ENCODE results near the gene ZNF766.
"Not testable (repeated sequence)": the region's sequence is repeated elsewhere in the genome, so short reads cannot be mapped to it uniquely, and the experiment has no call there.

Gene ZNF766

DNA sequence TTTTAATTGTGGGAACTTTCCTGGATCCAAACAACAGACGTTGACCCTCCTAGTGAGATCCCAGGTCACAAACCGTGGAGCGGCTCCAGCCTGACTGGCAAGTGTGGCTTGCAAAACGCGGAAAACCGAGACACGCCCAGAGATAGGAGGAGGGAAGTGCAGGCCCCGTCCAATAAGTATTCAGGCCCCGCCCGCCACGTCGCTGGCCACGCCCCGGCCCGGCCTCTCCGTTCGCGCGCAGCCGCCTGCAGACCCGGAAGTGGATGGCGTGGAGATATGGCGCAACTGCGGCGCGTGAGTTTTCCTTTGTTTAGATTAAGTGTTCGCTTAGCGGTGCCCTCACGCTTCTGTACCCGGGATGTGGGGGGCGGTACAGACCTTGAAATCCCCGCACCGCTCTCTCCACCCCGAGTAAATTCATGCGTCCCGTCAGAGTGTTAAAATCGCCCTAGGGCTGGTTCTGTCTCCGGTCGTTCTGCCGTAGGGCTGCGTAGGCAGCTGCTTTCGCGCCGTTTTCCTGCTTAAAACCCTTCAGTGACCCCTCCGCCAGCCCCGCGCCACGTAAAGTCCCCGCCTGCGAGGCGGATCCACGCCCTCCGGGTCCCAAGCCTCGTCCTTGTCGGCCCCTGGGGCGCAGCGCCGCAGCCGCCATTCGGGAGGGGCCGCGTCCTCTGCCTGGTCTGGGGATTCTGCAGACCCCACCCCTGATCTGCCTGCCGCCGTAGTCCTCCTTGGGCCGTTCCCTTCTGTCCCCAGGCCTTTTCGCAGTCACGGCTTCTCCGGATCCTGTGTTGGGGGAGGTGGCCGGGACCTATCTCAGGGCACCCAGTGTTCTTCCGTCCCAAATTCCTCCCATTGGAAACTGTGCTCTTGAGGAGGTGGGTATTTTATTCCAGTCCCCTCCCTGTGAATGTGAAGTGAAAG lies at the start of gene ZNF766:
Gene ZNF766, plus strand, starts transcription at position 250 of the 924 bp plus-strand sequence. Its CDS starts 27 bp downstream, at position 277.
- peak; percentile 96 for DNase-seq

DNA sequence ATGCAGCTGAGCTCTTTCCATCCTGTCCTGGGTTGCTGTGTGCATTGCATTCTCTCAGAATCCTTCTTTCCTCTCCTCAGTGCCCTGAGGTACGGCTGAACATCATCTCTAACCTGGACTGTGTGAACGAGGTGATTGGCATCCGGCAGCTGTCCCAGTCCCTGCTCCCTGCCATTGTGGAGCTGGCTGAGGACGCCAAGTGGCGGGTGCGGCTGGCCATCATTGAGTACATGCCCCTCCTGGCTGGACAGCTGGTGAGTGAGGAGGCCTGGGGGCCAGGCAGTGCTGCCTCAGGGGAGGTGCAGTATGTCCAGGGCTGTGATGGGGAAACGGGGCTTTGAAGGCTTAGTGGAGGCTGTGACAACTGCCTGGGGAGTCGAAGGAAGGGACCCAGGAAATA lies 49.8 kb upstream of the ZNF766 start:
- DNase-seq, result no peak

DNA sequence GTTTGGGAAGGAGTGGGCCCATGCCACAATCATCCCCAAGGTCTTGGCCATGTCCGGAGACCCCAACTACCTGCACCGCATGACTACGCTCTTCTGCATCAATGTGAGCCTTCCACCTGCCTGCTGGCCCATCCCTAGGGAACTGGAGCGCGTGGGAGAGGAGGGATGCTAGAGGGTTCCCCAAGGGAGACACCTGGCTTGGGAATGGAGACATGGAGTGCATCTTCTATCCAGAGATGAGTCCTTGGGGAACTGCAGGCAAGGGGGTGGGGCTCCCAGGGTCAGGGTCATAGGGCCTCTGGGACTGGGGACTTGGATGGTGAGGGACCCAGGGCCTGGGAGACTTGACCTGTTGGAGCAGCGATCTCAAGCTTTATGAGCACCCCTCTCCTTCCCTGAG lies 48.4 kb upstream of the ZNF766 start:
- no peak for DNase-seq

DNA sequence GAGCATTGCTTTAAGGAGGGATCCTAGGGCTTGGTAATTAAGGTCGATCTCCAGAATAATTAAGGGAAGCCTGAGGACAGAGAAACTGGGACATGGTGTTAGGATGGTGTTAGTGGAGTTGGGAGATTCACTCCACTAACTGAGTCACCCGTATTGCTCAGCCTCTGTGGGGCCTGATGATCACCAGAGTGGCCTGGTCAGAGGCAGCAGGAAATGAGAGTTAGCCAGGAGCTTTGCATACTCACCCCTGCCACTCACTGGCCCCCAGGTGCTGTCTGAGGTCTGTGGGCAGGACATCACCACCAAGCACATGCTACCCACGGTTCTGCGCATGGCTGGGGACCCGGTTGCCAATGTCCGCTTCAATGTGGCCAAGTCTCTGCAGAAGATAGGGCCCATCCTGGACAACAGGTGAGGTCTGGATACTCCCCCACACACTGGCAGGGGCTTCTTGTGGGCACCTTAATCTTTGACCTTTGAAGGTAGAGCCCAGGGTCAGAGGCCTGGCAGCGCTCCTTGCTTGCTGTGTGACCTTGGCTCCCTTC lies 47.5 kb upstream of the ZNF766 start:
- DNase-seq, result no peak

DNA sequence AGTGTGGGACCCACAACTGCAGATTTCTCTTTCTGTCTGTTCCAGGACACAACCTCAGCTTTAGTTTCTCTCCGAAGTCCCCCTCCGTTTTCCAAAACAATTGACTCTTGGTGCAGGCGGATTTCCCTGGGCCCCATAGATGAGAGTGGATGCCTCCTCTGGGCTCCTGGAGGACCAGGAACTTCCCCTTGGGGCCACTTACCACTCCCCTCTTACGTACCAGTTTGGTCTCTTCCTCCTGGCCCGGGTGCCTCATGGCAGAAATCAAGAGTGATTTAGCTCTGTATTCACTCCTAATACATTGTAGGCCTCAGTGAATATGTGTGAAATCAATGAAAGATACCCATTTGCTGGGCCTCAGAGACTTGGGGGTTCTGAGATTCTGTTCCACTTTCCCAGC lies 45.2 kb upstream of the ZNF766 start:
- no peak for DNase-seq

DNA sequence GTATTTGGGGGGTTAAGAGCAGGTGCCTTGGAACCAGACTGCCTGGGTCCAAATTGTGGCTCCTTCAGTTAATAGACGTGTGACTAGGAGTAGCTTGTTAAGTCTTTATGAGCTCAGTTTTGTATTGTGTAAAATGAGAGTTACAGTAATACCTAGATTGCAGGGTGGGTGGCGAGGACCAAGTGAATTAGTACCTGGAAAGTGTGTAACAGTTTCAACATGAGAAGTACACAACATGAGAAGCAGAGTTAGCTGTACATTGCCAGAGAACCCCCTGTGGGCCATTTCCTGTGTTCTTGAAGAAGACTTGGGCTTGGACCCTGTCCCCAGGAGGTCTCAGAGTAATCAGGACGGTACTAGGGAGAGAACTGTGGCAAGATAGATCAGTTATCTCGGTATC lies 42.7 kb upstream of the ZNF766 start:
- DNase-seq, result no peak

DNA sequence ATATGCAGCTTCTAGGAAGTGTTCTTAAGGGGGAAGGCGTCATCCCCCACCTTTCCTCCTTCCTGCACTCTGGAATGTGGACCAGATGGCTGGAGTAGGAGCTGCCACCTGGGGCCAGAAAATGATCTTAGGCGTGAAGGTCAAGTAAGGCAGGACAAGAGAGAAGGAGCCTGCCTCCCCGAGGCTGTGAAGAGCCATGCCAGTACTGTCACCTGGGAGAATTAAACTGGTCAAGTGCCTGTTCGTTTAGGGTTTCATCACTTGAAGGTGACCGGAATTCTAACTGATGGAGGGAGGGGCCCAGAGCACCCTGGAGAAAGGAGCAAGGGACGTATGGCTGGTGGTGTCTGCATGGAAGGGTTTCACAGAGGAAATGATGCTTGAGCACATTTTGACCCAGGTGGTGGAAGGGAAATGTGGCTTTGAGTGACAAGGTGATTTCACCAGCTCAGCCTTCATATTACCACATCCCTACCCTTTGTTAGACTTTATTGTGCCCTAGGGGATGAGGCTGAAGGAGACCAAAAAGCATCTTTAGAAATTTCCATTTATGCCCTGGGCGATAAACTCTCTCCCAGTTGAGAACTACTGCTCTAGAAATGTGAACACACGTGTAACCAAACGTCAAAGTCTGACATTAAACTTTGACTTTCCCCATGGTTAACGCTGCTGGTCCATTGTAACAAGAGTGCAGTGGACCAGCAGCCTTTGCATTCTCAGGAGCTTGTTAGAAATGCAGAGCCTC lies 42.0 kb upstream of the ZNF766 start:
- DNase-seq, result no peak

DNA sequence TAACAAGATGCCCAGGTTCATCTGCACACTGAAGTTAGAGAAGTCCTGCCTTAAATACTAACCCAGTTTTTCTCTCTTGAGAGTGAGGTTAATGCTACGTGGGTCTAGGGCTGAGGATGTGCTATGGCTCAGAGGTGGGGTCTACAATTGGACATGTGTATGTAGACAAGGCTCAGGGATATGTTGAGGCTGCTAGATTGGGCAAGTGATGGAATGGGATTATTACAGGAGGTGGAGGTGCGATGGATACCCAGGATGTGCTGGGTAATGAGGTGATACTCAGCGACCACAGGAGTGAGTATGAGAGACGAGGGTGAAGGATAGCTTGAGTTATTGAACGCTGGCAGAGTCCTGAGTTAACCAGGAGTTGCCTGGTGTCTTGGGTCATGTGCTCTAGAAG lies 41.4 kb upstream of the ZNF766 start:
- no peak for DNase-seq

DNA sequence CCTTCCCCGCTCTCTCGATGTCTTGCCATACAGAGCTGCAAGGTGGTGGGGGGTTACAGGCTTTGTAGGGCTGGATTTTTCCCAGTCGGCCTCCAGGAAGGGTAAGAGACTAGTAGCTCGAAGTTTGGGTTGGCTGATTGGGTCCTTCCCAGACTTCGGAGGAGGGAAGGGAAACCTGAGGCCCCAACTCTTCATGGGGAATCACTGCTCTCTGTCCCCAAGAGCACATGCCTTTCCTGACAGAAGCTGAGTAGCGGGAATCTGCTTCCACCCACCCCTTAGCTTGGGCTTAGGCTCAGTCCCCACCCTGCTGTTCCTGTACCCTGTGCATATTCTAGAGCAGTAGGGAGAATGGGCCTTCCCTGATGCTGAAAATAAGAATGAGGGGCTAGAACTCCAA lies 39.9 kb upstream of the ZNF766 start:
- DNase-seq, result no peak

DNA sequence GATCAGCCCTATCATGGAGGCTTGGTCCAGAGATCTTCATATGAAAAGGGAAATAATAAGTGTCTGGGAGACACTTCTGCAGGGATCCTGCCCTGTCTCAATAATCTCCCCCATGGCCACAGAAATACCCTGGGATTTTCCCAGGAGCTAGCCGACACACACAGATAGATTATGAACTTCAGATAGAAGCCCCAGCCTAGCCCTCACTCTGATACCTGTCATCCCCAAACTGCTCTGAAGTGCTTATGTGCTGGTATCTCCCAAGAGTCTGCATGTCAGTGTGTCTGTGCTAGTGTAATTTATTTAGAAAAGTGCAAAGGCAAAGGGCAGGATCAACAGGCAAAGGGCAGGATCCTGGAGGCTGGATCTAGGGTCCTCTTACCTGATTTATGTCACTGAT lies 38.7 kb upstream of the ZNF766 start:
- DNase-seq, result no peak

DNA sequence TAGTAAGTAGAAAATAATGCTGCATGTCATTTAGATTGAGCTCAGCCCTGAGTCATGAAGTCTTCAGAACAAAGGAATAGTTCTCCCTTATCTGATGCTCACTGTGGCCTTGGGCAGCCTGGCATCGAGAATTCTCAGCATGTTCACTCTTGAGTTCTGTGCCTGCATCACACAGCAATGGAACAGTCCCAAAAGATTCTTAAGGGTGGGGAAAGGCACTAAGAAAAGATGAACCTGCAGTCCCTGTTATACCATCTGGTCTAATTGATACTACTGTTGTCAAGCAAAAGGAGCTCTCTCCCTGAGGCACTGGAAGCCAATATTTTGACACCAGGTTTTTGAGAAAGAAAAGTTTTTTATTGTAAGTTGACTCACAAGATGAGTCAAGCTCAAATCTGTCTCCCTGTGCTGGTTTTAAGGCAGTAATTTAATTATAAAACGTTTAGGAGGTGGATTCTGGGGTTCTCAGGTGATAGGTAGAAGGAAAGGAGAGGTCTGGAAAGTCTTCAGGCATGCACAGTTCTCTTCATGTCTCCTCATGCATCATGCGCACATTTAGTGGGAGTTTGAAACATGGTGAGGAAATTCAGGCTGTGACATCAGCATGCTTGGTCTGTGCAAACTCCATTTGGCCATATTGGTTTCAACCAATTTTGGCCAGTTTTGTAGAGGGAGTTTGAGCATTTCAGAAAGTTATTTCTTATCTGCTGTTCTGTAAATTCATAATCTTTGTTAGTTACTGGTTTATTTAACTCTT lies 38.1 kb upstream of the ZNF766 start:
- DNase-seq, result no peak

DNA sequence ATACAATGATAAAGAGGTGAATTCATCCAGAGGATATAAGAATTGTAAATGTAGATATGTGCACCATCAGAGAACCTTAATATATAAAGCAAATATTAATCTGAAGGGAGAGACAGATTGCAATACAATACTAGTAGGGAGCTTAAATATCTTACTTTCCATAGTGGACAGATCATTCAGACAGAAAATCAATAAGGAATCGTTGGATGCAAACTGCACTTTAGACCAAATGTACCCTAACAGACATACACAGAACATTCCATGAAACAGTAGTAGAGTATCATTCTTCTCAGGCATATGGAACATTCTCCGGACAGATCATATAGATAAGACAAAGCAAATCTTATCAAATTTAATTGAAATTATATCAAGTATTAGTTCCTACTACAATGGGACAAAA lies 35.0 kb upstream of the ZNF766 start:
- no peak for DNase-seq

DNA sequence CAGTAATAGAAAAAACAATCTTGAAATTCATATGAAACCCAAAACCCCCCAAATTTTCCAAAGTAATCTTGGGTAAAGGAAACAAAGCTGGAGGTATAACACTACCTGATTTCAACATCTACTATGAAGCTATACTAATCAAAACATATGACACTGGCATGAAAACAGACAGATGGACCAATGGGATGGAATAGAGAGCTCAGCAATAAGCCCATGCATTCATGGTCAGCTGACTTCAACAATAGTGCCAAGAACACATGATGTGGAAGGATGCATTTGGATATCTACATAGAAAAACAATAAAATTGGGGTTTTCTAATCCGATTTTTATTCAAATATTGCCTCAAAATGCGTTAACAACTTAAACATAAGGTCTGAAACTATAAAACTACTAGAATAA lies 32.2 kb upstream of the ZNF766 start:
- no peak for DNase-seq

DNA sequence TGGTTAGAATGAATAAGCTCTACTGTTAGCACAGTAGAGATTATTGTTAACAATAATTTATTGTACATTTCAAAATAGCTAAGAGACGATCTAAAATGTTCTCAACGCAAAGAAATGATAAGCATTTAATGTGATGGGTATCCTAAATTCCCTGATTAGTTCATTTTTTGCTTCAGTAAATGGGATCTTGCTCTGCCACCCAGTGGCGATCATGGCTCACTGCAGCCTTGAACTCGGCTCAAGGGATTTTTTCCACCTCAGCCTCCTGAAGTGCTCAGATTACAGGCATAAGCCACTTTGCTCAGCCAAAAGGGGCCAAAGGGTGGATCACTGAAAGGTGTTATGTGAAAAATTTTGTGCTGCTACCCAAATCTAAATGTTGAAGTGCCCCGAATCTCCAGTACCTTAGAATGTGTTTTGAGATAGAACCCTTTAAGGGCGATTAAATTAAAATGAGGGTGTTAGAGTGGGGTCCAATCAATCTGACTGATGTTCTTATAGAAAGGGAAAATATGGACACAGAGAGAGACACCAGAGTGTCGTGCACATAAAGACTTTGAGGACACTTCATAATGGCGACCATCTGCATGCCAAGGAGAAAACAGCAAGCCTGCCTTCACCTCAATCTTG lies 31.5 kb upstream of the ZNF766 start:
- DNase-seq, result peak; percentile 71

DNA sequence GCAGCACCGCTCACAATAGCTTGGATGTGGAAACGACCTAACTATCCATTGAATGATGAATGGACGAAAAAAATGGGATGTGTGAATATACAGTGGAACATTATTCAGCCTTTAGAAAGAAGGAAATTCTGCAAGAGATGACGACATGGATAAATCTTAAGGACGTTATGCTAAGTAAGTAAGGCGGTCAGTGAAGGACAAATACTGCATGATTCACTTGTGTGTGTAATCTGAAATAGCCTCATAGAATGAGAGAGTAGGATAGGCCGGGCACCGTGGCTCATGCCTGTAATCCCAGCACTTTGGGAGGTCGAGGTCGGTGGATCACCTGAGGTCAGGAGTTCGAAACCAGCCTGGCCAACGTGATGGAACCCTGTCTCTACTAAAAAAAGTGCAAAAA lies 25.4 kb upstream of the ZNF766 start:
- DNase-seq, result no peak

DNA sequence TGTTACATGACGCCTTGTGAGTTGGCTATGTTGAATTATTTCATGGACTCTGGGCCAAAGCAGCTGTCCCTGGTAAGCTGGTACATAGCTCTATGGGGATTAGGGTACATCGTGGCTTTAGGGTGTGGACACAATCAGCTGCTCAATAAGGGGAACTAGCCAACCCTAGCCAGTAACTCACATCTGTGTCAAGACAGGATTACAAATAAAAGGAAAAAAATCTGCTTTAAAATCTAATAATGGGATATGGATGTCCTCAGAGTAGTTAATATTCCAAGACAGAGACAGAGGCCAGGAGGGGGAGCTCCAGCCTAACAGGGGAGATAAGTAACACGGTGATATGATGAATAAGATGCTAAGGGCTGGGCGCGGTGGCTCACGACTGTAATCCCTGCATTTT lies 21.1 kb upstream of the ZNF766 start:
- peak; percentile 66 for DNase-seq

DNA sequence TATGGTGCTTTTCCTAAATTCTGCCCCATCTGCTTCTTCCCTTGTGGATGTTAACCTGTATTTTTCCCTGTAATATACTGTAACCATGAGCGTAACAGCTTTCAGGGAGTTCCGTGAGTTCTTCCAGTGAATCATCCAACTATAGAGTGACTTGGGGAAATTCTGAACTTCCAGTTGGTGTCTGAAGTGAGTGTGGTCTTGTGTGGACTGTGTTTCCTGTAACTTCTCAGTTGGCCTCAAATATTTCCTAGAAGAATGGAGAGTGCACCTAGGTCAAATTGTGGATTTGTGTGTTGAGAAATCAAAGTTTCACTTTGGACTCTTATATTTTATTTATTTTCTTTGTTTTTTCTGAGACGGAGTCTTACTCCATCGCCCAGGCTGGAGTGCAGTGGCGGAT lies 11.0 kb upstream of the ZNF766 start:
- DNase-seq, result no peak

DNA sequence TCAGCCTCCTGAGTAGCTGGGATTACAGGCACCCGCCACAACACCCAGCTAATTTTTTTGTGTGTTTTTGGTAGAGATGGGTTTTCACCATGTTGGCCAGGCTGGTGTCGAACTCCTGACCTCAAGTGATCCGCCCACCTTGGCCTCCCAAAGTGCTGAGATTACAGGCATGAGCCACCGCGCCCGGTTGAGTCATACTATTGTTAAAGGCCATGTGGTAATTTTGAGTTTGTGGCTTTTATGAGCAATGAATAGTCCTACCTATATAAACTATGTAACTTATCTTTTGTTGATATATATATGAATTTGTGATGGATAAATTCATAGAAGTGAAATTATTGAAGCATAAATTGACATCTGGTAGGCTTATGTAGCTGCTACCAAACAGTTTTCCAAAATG lies 3.8 kb upstream of the ZNF766 start:
- DNase-seq, result not testable (repeated sequence)

DNA sequence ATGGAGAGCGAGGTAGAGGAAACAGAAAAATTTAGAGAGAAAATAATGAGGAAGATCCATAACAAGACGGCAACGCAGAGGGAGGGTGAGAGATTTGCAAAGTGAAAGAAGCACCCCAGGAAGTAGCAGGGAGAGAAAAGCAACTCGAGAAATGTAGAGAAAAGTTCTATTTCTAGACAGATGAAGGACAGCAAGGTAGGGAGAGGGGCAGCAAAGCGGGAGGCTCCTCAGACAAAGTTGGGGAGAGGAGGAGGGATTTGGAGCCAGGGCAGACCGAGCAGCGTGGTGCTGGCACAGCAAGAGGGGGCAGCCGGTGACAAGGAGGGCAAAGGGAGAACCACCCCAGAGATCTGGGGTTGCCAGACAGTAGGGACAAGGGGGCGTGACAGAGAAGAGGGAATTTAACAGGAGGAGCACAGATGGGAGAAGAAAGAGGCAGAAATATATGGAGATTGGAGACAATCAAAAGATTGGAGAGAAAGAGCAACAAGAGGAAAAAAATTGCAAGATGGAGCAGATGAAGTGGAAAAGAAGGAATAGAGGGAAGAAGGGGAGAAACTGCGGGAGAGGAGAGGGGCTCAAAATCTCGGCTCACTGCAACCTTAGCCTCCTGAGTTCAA lies 989 bp downstream of the ZNF766 start:
- DNase-seq, result peak; percentile 10

DNA sequence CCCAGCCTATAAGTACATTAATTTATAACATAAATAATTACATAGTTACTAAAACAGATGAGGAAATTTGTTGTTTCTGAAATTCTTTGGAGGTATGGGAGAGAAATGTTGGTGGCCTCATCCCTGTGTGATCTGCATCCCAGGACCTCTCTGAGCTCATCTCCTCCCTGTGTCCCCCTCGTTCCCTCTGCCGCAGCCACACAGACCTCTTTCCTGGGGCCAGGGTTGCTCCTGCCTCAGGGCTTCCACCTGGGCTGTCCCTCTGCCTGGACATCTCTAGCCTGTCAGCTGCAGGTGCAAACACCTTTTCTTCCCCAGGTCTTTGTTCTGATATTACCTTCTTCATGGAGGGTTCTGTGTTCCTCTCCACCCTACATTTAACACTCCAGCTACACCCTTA lies 3.9 kb downstream of the ZNF766 start:
- no peak for DNase-seq

DNA sequence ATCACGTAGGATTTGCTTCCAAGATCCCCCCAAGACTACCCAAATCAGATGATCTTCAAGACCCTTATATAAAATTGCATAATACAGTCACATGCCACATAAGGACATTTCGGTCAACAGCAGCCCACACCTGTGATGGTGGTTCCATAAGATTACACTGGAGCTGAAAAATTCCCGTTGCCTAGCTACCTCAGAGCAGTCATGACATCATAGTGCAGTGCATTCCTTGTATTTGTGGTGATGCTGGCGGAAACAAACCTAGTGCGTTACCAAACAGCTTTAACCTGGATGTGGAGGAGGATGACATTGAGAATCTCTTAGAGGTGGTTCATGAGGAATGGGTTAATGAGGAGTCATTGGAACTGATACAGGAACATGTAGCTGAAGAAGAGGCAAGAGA lies 4.8 kb downstream of the ZNF766 start:
- no peak for DNase-seq

DNA sequence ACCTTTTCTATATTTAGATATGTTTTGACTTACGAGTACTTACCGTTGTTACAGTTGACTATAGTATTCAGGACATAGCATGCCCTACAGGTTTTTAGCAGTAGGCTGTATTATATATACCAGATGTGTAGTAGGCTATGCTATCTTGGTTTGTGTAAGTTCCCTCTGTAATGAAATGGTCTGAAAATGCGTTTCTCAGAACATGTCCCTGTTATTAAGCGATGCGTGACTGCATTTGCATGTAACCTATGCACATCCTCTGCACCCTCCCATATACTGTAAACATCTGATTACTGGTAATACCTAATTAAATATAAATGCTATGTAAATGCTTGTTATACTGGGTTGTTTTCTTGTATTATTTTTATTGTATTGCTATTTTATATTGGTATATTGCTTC lies 6.6 kb downstream of the ZNF766 start:
- DNase-seq, result no peak

Data from CD4-positive, alpha-beta T cell treated with Interleukin-12 subunit alpha and Interleukin-12 subunit beta, for 1 hour (primary cell).